Peyer's patch (tissue), 4 donors: Measurements from ENCODE around the gene PCSK2. TPM values are rescaled to one million over a fixed set of nuclear protein-coding genes. Genes with fewer than 3 reads are reported as not detected.

Experiments used
- DNase-seq, 3 donors: peaks; one replicate each; pipeline ENCODE4 v3.0.0-alpha.2; 2017 to 2019
- H3K27ac ChIP-seq, 4 donors: fragments of 200-600 bp; sonication (generic); one replicate each; pipeline ENCODE4 v1.5.1; 2016 to 2019
- H3K27me3 ChIP-seq, 2 donors: fragments of 200-600 bp; sonication (generic); one replicate each; pipeline ENCODE4 v1.5.1; 2019
- H3K36me3 ChIP-seq, 3 donors: fragments of 200-600 bp; sonication (generic); one replicate each; pipeline ENCODE4 v1.5.1; 2016 to 2019
- H3K4me1 ChIP-seq, 4 donors: fragments of 200-600 bp; sonication (generic); one replicate each; pipeline ENCODE4 v1.5.1; 2016 to 2019
- H3K4me3 ChIP-seq, 4 donors: fragments of 200-600 bp; sonication (generic); 1 replicate in 3 of 4; 2 replicates in 1 of 4; pipeline ENCODE4 v1.5.1; 2016 to 2019; ENCODE audit warnings: mild to moderate bottlenecking in 1 of 4
- H3K9me3 ChIP-seq, 4 donors: fragments of 200-600 bp; sonication (generic); one replicate each; pipeline ENCODE4 v1.5.1; 2016 to 2019; ENCODE audit warnings: mild to moderate bottlenecking in 1 of 4
- CTCF ChIP-seq, 6 experiments: fragments of 450-650 bp in 4 of 6; fragments of 200-600 bp in 2 of 6; sonication (generic) in 1 of 6; IDR thresholded peaks; one replicate each; pipeline ENCODE4 v1.5.1; 2017 to 2019; ENCODE audit warnings: antibody characterized with exemption in 6 of 6, mild to moderate bottlenecking in 3 of 6, moderate library complexity in 1 of 6
- POLR2A ChIP-seq, 2 donors: fragments of 450-650 bp; IDR thresholded peaks; one replicate each; pipeline ENCODE4 v1.5.1; 2017; ENCODE audit warnings: antibody characterized with exemption in 2 of 2, mild to moderate bottlenecking in 2 of 2, moderate library complexity in 2 of 2
- total RNA-seq, 4 donors: library from RNA; depleted of rRNA; stranded (reverse); fragments of >200 nt; gene quantifications; one replicate each; pipeline ENCODE4 v1.1.0, GENCODE V29; 2016

The PCSK2 gene
- total RNA-seq, 4 donors from 2014 or later, result 0.18 to 0.80 (median 0.57) TPM; not detected in 1

GRCh38 chr20:17442588-17442987 is 215.7 kb downstream of the PCSK2 start:
- Histone ChIP-seq H3K9me3 (no peaks in the 10 kb centered on the region), H3K27ac (no peak overlapping the region), H3K4me3 (no peak overlapping the region), H3K4me1 (no peaks in the 10 kb centered on the region), H3K27me3 (no peaks in the 10 kb centered on the region), H3K36me3 (no peaks in the 10 kb centered on the region)
- TF ChIP-seq POLR2A (IDR thresholded peaks at IDR 0.05) (no peak), CTCF (IDR thresholded peaks at IDR 0.05) (no peak)
- no peak for DNase-seq

- DNase-seq, result no peak
- H3K4me3 ChIP-seq, result no peak overlapping the region
- H3K9me3 ChIP-seq, result no peaks in the 10 kb centered on the region
- H3K27ac ChIP-seq, result no peak overlapping the region
- TF ChIP-seq CTCF (IDR thresholded peaks at IDR 0.05), result no peak
- TF ChIP-seq POLR2A (IDR thresholded peaks at IDR 0.05), result no peak
- no peaks in the 10 kb centered on the region for H3K36me3 ChIP-seq
- H3K4me1 ChIP-seq, result no peaks in the 10 kb centered on the region
- no peaks in the 10 kb centered on the region for H3K27me3 ChIP-seq
Observed at GRCh38 chr20:17443131-17443858, 216.5 kb downstream of the PCSK2 start.

DNA sequence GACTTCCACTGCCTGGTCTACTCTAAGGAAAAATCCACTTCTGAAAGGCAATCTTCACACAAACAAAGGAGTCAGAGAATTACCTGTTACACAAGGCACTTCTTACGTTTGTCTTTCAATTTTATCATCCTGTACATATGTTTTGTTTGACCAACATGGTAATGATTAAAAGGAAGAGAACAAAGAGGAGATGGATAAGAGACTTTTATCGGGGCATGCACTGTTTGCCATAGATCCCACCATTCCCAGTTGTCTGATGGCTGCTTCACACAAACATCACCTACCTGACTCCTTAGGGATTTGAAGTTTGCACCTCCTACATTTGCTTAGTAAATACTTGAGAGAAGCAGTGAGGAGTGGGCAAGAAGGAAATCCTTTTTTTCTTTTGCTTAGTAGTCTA is 217.3 kb downstream of the PCSK2 start:
- Histone ChIP-seq H3K4me3 (no peak overlapping the region), H3K27me3 (no peaks in the 10 kb centered on the region), H3K27ac (no peak overlapping the region), H3K4me1 (no peaks in the 10 kb centered on the region), H3K9me3 (no peaks in the 10 kb centered on the region), H3K36me3 (no peaks in the 10 kb centered on the region)
- TF ChIP-seq POLR2A (IDR thresholded peaks at IDR 0.05) (no peak), CTCF (IDR thresholded peaks at IDR 0.05) (no peak)
- DNase-seq, result no peak

- H3K9me3 ChIP-seq, result no peaks in the 10 kb centered on the region
- no peaks in the 10 kb centered on the region for H3K27me3 ChIP-seq
- no peak for DNase-seq
Observed at GRCh38 chr20:17445543-17445942, 218.7 kb downstream of the PCSK2 start.

DNA sequence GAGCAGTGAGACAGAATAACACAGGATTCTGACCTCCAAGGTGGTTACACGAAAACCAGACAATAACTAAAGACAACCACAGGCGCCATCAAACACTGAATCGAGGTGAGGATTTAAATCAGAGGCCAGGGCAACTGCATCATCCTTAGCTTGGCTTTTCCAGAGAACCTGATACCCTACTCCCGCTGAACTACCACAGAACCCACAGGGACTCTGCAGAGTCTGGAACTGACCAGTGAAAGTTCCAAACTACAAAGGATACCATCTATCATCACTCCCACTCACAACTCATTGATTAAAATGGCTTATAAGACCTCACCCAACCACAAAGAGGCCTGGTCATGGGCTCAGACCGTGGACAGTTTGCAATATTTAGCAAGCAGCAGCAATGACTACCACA is 219.3 kb downstream of the PCSK2 start:
- no peaks in the 10 kb centered on the region for H3K9me3 ChIP-seq
- no peak overlapping the region for H3K4me3 ChIP-seq
- no peaks in the 10 kb centered on the region for H3K27me3 ChIP-seq
- no peak for DNase-seq
- H3K36me3 ChIP-seq, result no peaks in the 10 kb centered on the region
- no peaks in the 10 kb centered on the region for H3K4me1 ChIP-seq
- TF ChIP-seq POLR2A (IDR thresholded peaks at IDR 0.05) (no peak), CTCF (IDR thresholded peaks at IDR 0.05) (no peak)
- H3K27ac ChIP-seq, result no peak overlapping the region

More at GRCh38 chr20:17445543-17445942, 218.7 kb downstream of the PCSK2 start:
- H3K27ac ChIP-seq, result no peak overlapping the region
- H3K4me1 ChIP-seq, result no peaks in the 10 kb centered on the region
- H3K4me3 ChIP-seq, result no peak overlapping the region
- no peak for TF ChIP-seq POLR2A (IDR thresholded peaks at IDR 0.05)
- no peak for TF ChIP-seq CTCF (IDR thresholded peaks at IDR 0.05)
- H3K36me3 ChIP-seq, result no peaks in the 10 kb centered on the region
